Activated CD8-positive, alpha-beta memory T cell treated with anti-CD3 and anti-CD28 coated beads for 36 hours (primary cell): ENCODE data around the gene ZNF664. TPM values are rescaled to one million over a fixed set of nuclear protein-coding genes. Genes with fewer than 3 reads are reported as not detected.

ENCODE experiments used
- CTCF ChIA-PET: fragments of 350-600 bp; sonication (Branson Sonifier 250); formaldehyde crosslinking; loops from one replicate; lab custom pipeline; 2021; ENCODE audit warnings: antibody characterized with exemption; lab: Charles Lee
- POLR2A ChIA-PET: fragments of 350-600 bp; sonication (Branson Sonifier 250); formaldehyde crosslinking; loops from one replicate; lab custom pipeline; 2021; ENCODE audit warnings: antibody characterized with exemption; lab: Charles Lee
- total RNA-seq, 2 experiments: library from RNA; stranded (reverse); gene quantifications; one replicate each; pipeline ENCODE4 v1.2.3, GENCODE V29; 2021

Gene ZNF664
- total RNA-seq, 2 experiments from 2014 or later: 74.6 to 75.6 TPM

DNA sequence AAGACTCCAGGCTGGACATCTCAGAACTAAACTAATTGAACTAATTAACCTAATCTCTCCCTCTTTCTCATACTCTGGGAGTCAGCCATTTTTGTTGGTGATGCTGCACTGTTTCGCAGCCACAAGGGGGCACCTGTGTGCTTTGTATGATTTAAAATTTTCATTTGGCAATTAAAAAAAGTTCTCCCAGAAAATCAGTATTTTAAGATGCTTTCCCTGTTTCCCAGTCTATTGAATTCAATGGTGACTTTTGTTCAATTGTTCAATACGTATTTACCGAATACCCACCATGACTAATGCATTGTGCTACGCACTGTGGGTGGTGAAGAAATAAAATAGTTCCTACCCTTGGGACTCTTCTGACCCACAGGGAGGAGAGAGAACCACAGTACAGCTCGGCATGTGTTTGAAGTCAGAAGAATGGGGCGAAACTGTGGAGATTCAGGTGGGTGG is 63.7 kb downstream of the ZNF664 start:
- POLR2A ChIA-PET: no interaction called here
- CTCF ChIA-PET: interaction anchor here (0.6 to 2.1 kb wide), 7 partner anchors 8 to 728 kb away, joined by 3 to 11 read pairs (median 4); no protein-coding TSS in a partner anchor

DNA sequence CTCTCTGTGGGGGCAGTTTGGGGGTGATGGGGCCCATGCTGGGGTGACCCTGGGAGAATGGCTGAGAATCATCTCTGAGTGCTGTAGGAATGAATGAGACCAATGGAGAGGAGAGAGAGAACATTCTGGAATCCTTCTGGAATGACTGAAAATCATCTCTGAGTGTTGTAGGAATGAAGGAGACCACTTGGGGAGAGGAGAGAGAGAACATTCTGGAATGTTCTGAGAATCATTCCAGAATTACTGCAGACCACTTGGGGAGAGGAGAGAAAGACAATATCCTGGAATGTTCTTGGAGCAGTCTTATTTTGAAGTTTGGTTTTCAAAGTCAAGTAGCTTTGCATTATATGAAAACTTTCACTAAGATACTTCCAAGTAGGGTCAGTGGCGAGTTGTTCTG is 64.3 kb downstream of the ZNF664 start:
- CTCF ChIA-PET: interaction anchor here (0.7 to 2.1 kb wide), 5 partner anchors 93 to 727 kb away, joined by 3 to 11 read pairs (median 4); no protein-coding TSS in a partner anchor

GRCh38 chr12:124039276-124039675 is 66.3 kb downstream of the ZNF664 start:
- ChIA-PET CTCF (interaction anchor here (0.6 to 1.5 kb wide), 4 partner anchors 187 to 731 kb away, joined by 3 read pairs; no protein-coding TSS in a partner anchor), POLR2A (no interaction called here)

More for the DNA sequence above, 64.3 kb downstream of the ZNF664 start:
- POLR2A ChIA-PET: interaction anchor here (0.6 kb wide), 1 partner anchor 874 kb away, joined by 4 read pairs; no protein-coding TSS in a partner anchor

DNA sequence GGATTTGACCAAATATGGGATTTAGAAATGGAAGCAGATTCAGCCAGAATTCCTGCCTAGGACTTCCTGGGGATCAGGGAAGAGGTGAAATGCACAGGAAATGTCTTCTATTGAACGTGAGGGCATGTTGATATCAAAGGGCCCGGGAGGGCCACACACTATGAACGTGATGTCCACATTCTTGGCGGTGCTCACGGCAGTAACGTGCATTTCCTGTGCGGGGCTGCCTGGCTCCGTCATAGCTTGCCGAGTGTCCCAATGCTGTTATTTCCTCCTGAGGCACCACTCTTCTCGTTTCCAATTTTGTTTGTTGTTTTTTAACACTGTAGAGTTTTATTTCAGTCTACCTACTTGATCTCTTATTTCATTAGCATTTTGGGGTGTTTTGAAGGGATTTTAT is 67.3 kb downstream of the ZNF664 start:
- ChIA-PET POLR2A (no interaction called here), CTCF (interaction anchor here (0.7 kb wide), 1 partner anchor 279 kb away, joined by 3 read pairs; no protein-coding TSS in a partner anchor)

DNA sequence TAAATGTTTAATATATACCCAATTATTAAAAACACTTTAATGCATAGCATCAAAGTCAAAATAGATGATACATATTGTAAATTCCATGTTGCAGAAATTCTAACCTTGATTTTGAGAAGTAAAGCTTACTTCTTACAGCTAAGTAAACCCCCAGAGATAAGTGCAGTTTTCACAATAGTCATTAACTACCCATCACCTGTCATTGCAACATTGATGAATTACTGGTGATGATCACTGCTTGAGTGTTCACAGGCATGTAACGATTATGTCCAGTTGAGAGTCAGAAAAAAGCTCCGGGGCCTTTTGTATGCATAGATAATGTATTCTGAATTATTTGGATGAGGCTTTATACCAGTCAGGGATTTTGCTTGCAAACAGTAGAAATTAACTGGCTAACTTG is 67.7 kb downstream of the ZNF664 start:
- ChIA-PET CTCF (no interaction called here), POLR2A (no interaction called here)

GRCh38 chr12:124041907-124042306 is 68.9 kb downstream of the ZNF664 start:
- ChIA-PET CTCF (no interaction called here), POLR2A (no interaction called here)

- POLR2A ChIA-PET: no interaction called here
- CTCF ChIA-PET: interaction anchor here (0.6 to 1.8 kb wide), 4 partner anchors 8 to 340 kb away, joined by 3 to 4 read pairs (median 3); no protein-coding TSS in a partner anchor
These were observed 71.0 kb downstream of the ZNF664 start for GRCh38 chr12:124044021-124044420.

DNA sequence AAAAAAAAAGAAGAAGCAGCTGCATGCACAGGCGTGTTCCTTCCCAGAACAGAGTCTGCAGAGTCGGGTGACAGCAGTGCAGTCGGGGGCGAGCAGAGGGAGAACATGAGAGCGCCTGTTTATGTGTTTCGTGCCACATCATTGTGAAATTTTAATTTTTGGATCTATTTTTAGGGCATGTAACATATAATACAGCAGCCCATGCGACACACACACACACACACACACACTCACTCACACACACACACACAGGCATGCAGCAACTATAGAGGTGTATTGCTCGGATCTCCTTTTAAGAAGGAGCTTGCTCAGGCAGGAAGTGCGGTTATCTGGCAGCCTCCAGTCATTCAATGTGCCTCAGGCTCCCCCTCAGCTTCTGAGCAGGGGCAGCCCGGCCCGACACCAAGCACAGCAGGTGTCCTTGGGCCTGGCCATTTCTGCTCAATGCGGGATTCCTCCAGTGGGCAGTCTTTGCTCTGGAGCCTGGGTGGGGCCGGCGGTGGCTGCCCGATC is 71.8 kb downstream of the ZNF664 start:
- POLR2A ChIA-PET: interaction anchor here (0.8 kb wide), 1 partner anchor 156 kb away, joined by 3 read pairs; no protein-coding TSS in a partner anchor
- CTCF ChIA-PET: interaction anchor here (0.6 to 1.8 kb wide), 2 partner anchors 9 to 376 kb away, joined by 3 to 4 read pairs; no protein-coding TSS in a partner anchor

- POLR2A ChIA-PET: no interaction called here
These were observed 72.8 kb downstream of the ZNF664 start for GRCh38 chr12:124045671-124046455.

DNA sequence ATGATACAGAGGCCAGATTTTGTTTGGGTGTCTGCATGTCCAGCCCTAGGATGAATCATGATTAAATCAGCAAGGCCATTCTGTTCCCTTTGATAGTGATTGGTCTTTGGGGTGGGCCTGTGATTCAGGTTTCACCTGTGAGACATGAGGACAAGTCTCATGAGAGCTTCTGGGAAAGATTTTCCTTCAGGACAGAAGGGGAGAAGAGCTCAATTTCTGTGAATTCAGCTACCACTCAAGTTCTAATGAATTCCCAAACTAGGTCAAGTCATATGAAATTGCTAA is 73.4 kb downstream of the ZNF664 start:
- ChIA-PET POLR2A (no interaction called here), CTCF (no interaction called here)

More at GRCh38 chr12:124045671-124046455, 72.8 kb downstream of the ZNF664 start:
- CTCF ChIA-PET: interaction anchor here (1.8 kb wide), 1 partner anchor 10 kb away, joined by 4 read pairs; no protein-coding TSS in a partner anchor

DNA sequence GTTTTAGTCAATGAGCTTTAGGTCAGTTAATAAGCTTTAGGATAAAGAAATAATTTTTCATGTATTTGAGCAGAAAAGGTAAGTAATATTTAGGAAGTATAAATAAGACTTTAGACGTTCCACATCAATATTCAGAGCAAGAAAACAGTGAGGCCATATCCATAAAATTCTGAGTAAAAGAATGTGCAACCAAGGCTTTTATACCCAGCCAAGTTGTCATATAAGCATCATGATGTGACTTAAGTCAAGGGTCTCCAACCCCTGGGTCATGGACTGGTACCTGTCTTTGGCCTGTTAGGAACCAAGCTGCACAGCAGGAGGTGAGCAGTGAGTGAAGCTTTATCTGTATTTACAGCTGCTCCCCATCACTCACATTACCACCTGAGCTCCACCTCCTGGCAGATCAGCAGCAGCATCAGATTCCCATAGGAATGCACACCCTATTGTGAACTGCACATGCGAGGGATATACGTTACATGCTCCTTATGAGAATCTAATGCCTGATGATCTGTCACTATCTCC is 74.1 kb downstream of the ZNF664 start:
- ChIA-PET POLR2A (no interaction called here), CTCF (no interaction called here)

DNA sequence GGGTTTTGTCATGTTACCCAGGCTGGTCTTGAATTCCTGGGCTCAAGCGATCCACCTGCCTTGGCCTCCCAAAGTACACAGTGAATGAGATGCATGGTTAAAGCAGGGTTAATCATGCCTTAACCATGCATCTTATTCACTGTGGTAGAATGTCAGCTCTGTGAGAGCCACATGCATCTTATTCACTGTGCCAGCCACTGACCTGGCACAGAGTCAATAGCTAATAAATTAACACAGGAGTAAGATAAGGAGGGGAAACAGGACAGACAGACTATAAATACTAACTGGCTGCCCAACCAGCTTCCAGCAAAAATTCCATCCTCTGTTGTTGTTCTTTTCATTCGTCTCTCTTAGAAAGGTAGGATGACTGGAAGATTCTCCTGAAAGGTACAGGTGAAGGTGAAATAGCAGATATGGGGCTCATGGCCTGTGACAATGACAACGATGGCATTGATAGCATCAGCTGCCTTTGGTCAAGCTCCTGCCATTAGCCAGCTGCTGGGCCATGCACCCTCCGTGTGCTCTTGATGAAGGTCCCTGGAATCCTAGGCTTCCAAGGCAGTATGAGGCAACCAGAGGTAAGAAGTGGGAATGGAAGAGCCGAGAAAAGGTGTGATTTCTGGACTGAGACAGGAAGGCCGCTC is 76.6 kb downstream of the ZNF664 start:
- ChIA-PET CTCF (no interaction called here), POLR2A (no interaction called here)

DNA sequence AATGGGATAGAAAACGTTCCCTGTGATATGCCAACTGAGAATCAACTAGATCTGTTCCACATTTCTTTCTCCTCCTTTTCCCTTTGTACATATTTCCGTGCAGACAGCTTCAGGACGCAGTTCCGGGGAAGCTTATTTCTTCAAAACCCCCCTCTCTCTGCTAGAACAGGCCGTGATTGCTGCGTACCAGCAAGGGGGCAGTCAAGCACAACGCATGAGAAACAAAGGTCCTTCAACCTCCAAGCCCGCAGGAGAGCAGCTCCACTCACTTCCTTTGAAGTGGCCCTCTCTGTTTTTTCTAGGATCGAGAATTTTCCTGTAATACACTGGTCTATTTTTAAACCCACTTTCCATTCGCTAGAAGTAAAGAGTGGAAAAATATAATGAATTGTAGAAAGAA is 80.8 kb downstream of the ZNF664 start:
- CTCF ChIA-PET: no interaction called here
- POLR2A ChIA-PET: no interaction called here

GRCh38 chr12:124055066-124055465 is 82.1 kb downstream of the ZNF664 start:
- ChIA-PET POLR2A (interaction anchor here (0.7 kb wide), 1 partner anchor 9 kb away, joined by 3 read pairs; no protein-coding TSS in a partner anchor), CTCF (no interaction called here)

DNA sequence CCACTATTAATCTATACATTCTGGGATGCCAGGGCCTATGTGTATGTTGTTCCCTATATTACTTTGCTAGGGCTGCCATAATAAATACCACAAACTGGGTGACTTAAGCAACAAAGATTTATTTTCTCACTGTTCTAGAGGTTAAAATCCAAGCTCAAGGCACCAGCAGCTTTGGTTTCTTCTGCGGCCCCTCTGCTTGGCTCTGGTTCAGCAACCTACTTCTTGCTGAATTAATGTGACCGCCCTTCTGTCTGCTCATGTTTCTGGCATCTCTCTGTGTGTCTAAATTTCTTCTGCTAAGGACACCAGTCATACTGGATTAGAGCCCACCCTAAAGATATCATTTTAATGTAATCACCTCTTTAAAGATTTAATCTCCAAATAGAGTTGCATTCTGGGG is 84.7 kb downstream of the ZNF664 start:
- CTCF ChIA-PET: no interaction called here

GRCh38 chr12:124059752-124060151 is 86.7 kb downstream of the ZNF664 start:
- ChIA-PET CTCF (interaction anchor here (0.6 kb wide), 1 partner anchor 469 kb away, joined by 3 read pairs; no protein-coding TSS in a partner anchor), POLR2A (no interaction called here)

More for the DNA sequence above, 84.7 kb downstream of the ZNF664 start:
- POLR2A ChIA-PET: no interaction called here
